GM19351 (cell line): ENCODE results near the gene TRAK2.
"Not testable (repeated sequence)": the region's sequence is repeated elsewhere in the genome, so short reads cannot be mapped to it uniquely, and the experiment has no call there.

ENCODE experiments used
- ATAC-seq: cut with Tn5 transposase; IDR thresholded peaks from one replicate; pipeline ENCODE4 v1.9.1; 2021; ENCODE audit warnings: mild to moderate bottlenecking, moderate library complexity; ENCODE audit not compliant: unreplicated experiment

Gene TRAK2

GRCh38 chr2:201419057-201419635 lies 32.1 kb downstream of the TRAK2 start:
- ATAC-seq, result no peak

- ATAC-seq, result no peak
Measured at GRCh38 chr2:201415149-201415548, 36.1 kb downstream of the TRAK2 start.

- peak; percentile 92 for ATAC-seq
Measured at GRCh38 chr2:201414099-201415023, 36.9 kb downstream of the TRAK2 start.

- no peak for ATAC-seq
Measured at GRCh38 chr2:201413552-201413951, 37.7 kb downstream of the TRAK2 start.

GRCh38 chr2:201413143-201413542 lies 38.1 kb downstream of the TRAK2 start:
- ATAC-seq, result no peak

GRCh38 chr2:201411421-201411820 lies 39.8 kb downstream of the TRAK2 start:
- ATAC-seq, result no peak

GRCh38 chr2:201408931-201409330 lies 42.3 kb downstream of the TRAK2 start:
- no peak for ATAC-seq

GRCh38 chr2:201407265-201407664 lies 44.0 kb downstream of the TRAK2 start:
- ATAC-seq, result no peak

- ATAC-seq, result no peak
Measured at GRCh38 chr2:201406077-201406662, 45.1 kb downstream of the TRAK2 start.

- no peak for ATAC-seq
Measured at GRCh38 chr2:201404699-201405280, 46.5 kb downstream of the TRAK2 start.

GRCh38 chr2:201403880-201404279 lies 47.4 kb downstream of the TRAK2 start:
- ATAC-seq, result no peak

- no peak for ATAC-seq
Measured at GRCh38 chr2:201402651-201403562, 48.4 kb downstream of the TRAK2 start.

- ATAC-seq, result no peak
Measured at GRCh38 chr2:201401815-201402214, 49.4 kb downstream of the TRAK2 start.

- ATAC-seq, result no peak
Measured at GRCh38 chr2:201396595-201396994, 54.7 kb downstream of the TRAK2 start.

- no peak for ATAC-seq
Measured at GRCh38 chr2:201383136-201383535, 68.1 kb downstream of the TRAK2 start.

- ATAC-seq, result no peak
Measured at GRCh38 chr2:201378496-201379397, 72.5 kb downstream of the TRAK2 start.

- ATAC-seq, result no peak
Measured at GRCh38 chr2:201377218-201377617, 74.0 kb downstream of the TRAK2 start.

- no peak for ATAC-seq
Measured at GRCh38 chr2:201369775-201370174, 81.5 kb downstream of the TRAK2 start.

GRCh38 chr2:201369318-201369717 lies 81.9 kb downstream of the TRAK2 start:
- not testable (repeated sequence) for ATAC-seq
